GM19438 (cell line): Measurements from ENCODE around the gene TMEM30B.
A peak's percentile ranks its signal among the peaks of the same experiment; 100 is the strongest.
"Not testable (repeated sequence)": the region's sequence is repeated elsewhere in the genome, so short reads cannot be mapped to it uniquely, and the experiment has no call there.

ENCODE experiments used
- ATAC-seq: cut with Tn5 transposase; IDR thresholded peaks from one replicate; pipeline ENCODE4 v1.9.1; 2021; ENCODE audit warnings: low read depth; ENCODE audit not compliant: unreplicated experiment

TMEM30B gene, protein sequence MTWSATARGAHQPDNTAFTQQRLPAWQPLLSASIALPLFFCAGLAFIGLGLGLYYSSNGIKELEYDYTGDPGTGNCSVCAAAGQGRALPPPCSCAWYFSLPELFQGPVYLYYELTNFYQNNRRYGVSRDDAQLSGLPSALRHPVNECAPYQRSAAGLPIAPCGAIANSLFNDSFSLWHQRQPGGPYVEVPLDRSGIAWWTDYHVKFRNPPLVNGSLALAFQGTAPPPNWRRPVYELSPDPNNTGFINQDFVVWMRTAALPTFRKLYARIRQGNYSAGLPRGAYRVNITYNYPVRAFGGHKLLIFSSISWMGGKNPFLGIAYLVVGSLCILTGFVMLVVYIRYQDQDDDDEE

GRCh38 chr14:61281186-61281947 is at the start of gene TMEM30B:
TMEM30B (minus strand) TSS chr14:61281338; CDS start chr14:61281147, 191 bp downstream.
- ATAC-seq = no peak

DNA sequence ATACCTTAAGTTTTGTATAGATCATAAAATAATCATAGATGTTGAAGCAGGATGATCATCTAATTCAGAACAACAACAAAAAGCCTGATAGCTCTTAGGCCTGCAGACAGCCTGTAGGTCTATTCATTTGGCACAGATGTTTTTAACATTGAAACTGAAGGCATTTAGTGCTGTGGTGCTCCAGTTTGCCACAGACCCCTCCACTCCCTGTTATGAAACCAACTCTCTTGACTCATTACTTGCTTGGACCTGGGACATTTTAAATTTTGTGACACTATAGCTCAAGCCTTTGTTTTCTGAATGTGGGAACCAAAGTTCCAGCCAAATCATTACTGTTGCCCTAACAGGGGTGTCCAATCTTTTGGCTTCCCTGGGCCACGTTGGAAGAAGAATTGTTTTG is 49.4 kb upstream of the TMEM30B start:
- ATAC-seq = no peak

DNA sequence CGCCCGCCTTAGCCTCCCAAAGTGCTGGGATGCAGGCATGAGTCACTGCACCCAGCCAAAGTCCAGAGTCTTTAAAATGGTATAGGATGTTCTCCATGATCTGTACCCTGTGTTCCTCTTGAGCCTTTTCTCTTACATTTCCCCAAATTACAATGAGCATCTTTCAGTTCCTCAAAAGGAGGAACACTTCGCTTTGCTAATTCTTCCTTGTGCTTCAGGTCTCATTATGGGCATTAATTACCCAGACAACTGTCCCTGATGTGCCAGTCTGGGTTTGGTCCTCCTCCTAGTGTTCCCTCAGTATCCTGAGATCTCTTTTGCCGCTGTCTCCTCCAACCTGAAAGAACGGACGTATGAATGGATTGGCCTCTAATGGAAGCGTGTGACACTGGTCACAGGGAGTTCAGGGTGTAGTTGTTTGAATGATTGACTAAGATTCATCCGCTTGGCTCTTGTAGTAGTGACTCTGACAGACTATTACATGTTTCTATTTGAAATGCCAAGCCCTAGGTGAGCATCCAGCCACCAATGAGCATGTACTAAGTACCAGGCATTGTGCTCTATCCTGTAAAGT is 48.4 kb upstream of the TMEM30B start:
- no peak for ATAC-seq

GRCh38 chr14:61328626-61329262 is 47.6 kb upstream of the TMEM30B start:
- ATAC-seq = no peak

- no peak for ATAC-seq
Observed at GRCh38 chr14:61326847-61327246, 45.7 kb upstream of the TMEM30B start.

DNA sequence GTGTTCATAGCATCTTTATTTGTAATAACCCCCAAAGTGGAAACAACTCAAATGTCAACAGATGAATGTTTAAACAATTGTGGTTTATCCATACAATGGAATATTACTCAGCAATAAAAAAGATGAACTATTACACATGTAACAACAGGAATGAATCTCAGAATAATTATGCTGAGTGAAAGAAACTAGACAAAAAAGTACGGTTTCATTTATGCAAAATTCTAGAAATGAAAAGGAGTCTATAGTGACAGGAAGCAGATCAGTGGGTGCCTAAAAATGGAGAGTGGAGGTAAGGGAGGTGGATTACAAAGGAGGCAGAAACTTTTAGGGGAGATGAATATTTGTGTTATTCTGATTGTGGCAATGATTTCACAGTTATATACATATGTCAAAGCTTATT is 45.0 kb upstream of the TMEM30B start:
- no peak for ATAC-seq

- no peak for ATAC-seq
Observed at GRCh38 chr14:61325166-61325565, 44.0 kb upstream of the TMEM30B start.

DNA sequence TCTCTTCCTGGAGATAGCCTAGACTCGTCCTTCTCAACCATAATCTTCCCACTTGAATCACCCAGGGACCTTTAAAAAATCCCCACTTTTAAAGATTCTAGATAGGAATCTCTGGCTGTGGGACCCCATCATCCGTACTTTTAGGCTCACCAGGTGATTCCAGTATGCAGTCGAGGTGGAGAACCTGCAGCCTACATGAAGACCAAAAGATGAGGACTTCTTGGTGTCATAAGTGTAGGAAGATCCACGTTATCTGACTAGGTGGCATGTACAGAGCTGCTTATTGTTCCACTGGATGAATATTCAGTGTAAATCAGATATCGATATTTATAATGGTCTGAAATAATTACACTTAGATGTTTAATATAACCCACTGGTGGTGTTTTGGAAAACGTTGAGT is 42.8 kb upstream of the TMEM30B start:
- no peak for ATAC-seq

- ATAC-seq = no peak
Observed at GRCh38 chr14:61322799-61323290, 41.7 kb upstream of the TMEM30B start.

DNA sequence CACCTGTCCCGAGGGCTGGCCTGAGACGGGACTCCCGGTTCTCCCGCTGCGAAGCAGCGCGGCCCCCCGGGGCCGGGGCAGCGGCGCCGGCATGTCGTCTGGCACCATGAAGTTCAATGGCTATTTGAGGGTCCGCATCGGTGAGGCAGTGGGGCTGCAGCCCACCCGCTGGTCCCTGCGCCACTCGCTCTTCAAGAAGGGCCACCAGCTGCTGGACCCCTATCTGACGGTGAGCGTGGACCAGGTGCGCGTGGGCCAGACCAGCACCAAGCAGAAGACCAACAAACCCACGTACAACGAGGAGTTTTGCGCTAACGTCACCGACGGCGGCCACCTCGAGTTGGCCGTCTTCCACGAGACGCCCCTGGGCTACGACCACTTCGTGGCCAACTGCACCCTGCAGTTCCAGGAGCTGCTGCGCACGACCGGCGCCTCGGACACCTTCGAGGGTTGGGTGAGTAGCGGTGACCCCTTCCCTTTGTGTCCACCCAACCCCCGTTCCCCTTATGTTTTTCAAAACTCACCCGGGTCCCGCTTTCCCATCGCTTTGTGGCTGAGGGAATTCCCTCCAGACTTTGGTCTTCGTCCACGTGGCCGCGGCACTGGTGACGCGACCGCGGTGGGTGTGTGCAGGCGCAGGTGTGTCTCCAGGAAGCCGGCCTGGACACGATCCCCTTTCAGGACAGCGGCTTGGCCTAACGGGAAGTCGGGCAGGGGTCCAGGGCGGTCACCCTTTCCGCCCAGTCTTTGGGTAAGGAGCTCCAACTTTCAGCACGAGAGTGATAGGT is 41.1 kb upstream of the TMEM30B start:
- ATAC-seq = no peak

GRCh38 chr14:61321385-61322010 is 40.4 kb upstream of the TMEM30B start, which contains the start of gene PRKCH:
PRKCH (plus strand) TSS chr14:61321579; CDS start chr14:61322102, 523 bp downstream.
- peak; percentile 64 for ATAC-seq

DNA sequence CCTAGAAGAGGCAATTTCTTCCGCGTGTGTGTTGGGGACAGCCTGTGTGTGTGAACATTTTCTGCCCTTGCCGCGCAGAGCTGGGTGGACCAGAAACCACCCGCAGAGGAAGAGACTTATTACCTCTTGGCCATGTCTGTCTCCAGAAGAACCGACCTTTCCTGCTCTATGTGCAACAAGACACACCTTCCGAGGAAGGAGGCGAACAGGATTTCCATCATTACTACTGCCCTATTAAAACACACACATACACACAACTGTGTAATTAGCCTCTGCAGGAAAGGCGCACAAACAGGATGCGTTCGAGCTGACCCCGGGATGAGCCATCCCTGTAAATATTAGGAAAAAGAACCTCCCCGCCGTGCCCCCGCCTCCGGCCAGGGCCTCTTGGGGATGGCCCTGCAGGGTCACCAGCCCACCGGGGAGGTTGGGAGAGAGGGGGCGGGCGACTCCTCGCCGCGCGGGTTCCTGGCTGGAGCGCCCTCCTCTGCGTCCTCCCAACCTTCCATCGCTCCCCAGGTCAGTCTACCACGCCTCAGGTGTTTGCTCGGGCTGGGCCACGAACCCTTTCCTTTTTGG is 39.8 kb upstream of the TMEM30B start:
- ATAC-seq = no peak

- ATAC-seq = not testable (repeated sequence)
Observed at GRCh38 chr14:61320170-61320569, 39.0 kb upstream of the TMEM30B start.

DNA sequence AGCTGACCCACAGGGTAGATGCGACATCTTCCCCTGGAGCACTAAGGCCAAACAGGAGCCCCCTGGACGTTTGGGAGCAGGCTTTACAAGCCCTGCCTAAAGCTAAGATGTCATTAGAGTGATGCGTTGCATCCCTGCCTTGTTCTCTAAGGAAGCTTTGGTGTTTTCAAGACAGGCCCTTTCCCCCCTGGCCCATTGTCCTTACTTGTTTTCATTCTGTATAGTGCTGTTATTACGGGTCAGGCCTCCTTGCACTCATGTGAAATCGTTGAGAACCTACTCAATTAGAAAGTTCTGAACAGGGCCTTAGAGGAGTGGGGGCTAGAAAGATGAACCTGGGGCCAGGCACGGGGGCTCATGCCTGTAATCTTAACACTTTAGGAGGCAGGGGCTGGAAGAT is 38.6 kb upstream of the TMEM30B start:
- ATAC-seq = no peak

- ATAC-seq = no peak
Observed at GRCh38 chr14:61319086-61319485, 37.9 kb upstream of the TMEM30B start.

GRCh38 chr14:61315313-61315712 is 34.2 kb upstream of the TMEM30B start:
- ATAC-seq = no peak

DNA sequence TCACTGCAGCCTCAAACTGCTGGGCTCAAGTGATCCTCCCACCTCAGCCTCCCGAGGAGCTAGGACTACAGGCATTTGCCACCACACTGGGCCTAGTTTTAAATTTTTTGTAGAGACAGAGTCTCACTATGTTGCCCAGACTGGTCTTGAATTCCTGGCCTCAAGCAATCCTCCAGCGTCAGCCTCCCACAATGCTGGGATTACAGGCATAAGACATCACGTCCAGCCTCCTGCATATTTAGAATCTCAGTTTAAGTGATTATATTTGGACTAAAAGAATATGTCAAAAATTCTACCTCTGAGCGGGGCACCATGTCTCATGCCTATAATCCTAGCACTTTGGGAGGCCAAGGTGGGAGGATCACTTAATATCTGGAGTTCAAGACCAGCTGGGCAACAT is 27.6 kb upstream of the TMEM30B start:
- ATAC-seq = not testable (repeated sequence)

DNA sequence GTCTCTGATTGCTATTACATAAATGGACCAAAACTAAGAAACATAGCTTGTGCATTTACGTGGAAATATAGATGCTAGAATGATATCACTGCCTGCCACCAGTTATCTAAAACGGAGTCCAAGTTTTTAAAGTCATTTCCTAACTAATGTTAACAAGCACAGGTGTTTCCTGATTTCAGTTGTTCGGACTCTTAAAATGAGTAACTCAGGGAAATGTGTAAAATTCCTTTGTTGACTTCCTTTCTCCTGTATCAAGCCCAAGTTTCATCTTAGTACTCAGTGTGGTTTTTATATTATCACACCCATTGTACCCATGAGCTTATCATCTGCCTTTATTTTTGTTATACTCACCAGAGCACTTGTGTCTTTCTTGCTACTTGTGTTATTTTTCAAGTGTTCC is 27.1 kb upstream of the TMEM30B start:
- ATAC-seq = no peak

- ATAC-seq = no peak
Observed at GRCh38 chr14:61304688-61305087, 23.6 kb upstream of the TMEM30B start.
